ENCODE data around the gene KIF22. TPM values are rescaled to one million over a fixed set of nuclear protein-coding genes. Genes with fewer than 3 reads are reported as not detected.

KIF22 gene
- total and polyA plus RNA-seq, 9 of the 15 experiments (the other 6 are each of a cell fraction or from before 2014, with no cell fraction given) = 8.7 to 232 (median 131) TPM

DNA sequence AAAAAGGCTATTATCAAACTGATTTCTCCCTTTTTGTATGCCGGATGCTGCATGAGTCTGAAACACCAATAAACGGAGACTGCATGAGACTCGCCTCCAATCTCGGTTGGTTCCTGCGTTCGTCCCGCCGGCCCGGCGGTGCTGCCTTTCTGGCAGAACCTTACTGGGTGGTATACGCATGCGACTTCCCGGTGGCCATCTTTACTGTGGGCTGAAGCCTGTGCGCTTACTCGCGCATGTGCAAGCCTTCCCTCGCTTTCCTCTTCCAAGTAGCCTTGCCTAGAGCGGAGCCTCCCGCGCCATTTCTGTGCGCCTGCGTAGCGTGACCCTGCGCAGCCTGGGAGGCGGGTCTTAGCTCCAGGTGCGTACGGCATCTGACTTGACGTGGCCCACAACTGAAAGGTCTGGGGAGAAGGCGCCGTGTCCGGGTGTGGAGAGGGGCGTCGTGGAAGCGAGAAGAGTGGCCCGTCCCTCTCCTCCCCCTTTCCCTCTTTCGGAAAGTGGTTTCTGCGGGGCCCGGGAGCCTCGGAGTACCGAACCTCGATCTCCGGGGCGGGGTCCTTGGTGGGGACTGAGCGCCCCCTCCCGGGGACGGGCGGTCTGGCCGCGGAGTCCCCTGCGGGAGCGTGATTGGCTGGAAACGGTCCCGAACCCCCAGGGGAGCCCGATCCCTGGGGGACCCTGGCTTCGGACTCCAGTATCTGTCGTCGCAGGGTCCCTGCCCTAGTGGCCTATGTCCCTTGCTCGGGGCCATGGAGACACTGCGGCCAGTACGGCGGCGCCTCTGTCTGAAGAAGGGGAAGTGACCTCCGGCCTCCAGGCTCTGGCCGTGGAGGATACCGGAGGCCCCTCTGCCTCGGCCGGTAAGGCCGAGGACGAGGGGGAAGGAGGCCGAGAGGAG is 25.5 kb downstream of the KIF22 start, which contains the start of gene PAGR1 (continued):
- TF ChIP-seq ZBTB43 (CRISPR knock-in tag; IDR thresholded peaks at IDR 0.05) (peak; percentile 67; the same call in 1 of the 2 replicates), NEUROD1 (IDR thresholded peaks at IDR 0.05; ENCODE audit: borderline replicate concordance, low read depth, low read length, partially characterized antibody) (peak; percentile 34), SMARCE1 (IDR thresholded peaks at IDR 0.05) (0 out of 2 replicates have a peak, but pooled peaks have one; percentile 21), MITF (IDR thresholded peaks at IDR 0.05) (0 out of 2 replicates have a peak, but pooled peaks have one; percentile 33), MAFG (tag; conservative IDR thresholded peaks at IDR 0.05) (no peak), SP1 (CRISPR knock-in tag; IDR thresholded peaks at IDR 0.05) (peak; percentile 93; the same call in 1 of the 2 replicates), TEAD1 (CRISPR knock-in tag; IDR thresholded peaks at IDR 0.05) (peak; percentile 19 to 92; a peak in 3 of 4 replicates), KDM2B (CRISPR knock-in tag; IDR thresholded peaks at IDR 0.05) (no peak), ARID1B (IDR thresholded peaks at IDR 0.05) (peak; percentile 62), RFX1 (IDR thresholded peaks at IDR 0.05) (no peak), MEF2A (IDR thresholded peaks at IDR 0.05; ENCODE audit: control insufficient read depth, low read depth, low read length) (no peak), E2F3 (CRISPR knock-in tag; IDR thresholded peaks at IDR 0.05) (peak; percentile 95), GATAD2B (IDR thresholded peaks at IDR 0.05; ENCODE audit: borderline replicate concordance) (no peak; the same call in 1 of the 2 replicates)
- TF ChIP-seq, protein P1, sequence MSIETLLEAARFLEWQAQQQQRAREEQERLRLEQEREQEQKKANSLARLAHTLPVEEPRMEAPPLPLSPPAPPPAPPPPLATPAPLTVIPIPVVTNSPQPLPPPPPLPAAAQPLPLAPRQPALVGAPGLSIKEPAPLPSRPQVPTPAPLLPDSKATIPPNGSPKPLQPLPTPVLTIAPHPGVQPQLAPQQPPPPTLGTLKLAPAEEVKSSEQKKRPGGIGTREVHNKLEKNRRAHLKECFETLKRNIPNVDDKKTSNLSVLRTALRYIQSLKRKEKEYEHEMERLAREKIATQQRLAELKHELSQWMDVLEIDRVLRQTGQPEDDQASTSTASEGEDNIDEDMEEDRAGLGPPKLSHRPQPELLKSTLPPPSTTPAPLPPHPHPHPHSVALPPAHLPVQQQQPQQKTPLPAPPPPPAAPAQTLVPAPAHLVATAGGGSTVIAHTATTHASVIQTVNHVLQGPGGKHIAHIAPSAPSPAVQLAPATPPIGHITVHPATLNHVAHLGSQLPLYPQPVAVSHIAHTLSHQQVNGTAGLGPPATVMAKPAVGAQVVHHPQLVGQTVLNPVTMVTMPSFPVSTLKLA (conservative IDR thresholded peaks at IDR 0.05) = peak; percentile 79 to 87
- TF ChIP-seq, protein P2, sequence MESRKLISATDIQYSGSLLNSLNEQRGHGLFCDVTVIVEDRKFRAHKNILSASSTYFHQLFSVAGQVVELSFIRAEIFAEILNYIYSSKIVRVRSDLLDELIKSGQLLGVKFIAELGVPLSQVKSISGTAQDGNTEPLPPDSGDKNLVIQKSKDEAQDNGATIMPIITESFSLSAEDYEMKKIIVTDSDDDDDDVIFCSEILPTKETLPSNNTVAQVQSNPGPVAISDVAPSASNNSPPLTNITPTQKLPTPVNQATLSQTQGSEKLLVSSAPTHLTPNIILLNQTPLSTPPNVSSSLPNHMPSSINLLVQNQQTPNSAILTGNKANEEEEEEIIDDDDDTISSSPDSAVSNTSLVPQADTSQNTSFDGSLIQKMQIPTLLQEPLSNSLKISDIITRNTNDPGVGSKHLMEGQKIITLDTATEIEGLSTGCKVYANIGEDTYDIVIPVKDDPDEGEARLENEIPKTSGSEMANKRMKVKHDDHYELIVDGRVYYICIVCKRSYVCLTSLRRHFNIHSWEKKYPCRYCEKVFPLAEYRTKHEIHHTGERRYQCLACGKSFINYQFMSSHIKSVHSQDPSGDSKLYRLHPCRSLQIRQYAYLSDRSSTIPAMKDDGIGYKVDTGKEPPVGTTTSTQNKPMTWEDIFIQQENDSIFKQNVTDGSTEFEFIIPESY (CRISPR knock-in tag; IDR thresholded peaks at IDR 0.05) = peak; percentile 69; the same call in 1 of the 2 replicates
- TF ChIP-seq, protein P3, sequence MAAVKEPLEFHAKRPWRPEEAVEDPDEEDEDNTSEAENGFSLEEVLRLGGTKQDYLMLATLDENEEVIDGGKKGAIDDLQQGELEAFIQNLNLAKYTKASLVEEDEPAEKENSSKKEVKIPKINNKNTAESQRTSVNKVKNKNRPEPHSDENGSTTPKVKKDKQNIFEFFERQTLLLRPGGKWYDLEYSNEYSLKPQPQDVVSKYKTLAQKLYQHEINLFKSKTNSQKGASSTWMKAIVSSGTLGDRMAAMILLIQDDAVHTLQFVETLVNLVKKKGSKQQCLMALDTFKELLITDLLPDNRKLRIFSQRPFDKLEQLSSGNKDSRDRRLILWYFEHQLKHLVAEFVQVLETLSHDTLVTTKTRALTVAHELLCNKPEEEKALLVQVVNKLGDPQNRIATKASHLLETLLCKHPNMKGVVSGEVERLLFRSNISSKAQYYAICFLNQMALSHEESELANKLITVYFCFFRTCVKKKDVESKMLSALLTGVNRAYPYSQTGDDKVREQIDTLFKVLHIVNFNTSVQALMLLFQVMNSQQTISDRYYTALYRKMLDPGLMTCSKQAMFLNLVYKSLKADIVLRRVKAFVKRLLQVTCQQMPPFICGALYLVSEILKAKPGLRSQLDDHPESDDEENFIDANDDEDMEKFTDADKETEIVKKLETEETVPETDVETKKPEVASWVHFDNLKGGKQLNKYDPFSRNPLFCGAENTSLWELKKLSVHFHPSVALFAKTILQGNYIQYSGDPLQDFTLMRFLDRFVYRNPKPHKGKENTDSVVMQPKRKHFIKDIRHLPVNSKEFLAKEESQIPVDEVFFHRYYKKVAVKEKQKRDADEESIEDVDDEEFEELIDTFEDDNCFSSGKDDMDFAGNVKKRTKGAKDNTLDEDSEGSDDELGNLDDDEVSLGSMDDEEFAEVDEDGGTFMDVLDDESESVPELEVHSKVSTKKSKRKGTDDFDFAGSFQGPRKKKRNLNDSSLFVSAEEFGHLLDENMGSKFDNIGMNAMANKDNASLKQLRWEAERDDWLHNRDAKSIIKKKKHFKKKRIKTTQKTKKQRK (IDR thresholded peaks at IDR 0.05; ENCODE audit: borderline replicate concordance, low read depth, low read length) = no peak

Measured in K562 (cell line).